Kidney epithelial cell (primary cell): ENCODE results near the gene TET2. TPM values are rescaled to one million over a fixed set of nuclear protein-coding genes. Genes with fewer than 3 reads are reported as not detected.

Experiments used
- DNase-seq: peaks from one replicate; pipeline ENCODE4 v3.0.0-alpha.2; 2010; ENCODE audit warnings: low read depth
- H3K27me3 ChIP-seq: 2 replicates; pipeline ENCODE4 v1.6.0; 2011; ENCODE audit warnings: low read length; ENCODE audit not compliant: control insufficient read depth, insufficient read depth
- H3K36me3 ChIP-seq: 2 replicates; pipeline ENCODE4 v1.5.1; 2011; ENCODE audit warnings: low read length; ENCODE audit not compliant: control insufficient read depth, insufficient read depth
- H3K4me3 ChIP-seq: 2 replicates; pipeline ENCODE4 v1.5.1; 2011; ENCODE audit warnings: low read depth, mild to moderate bottlenecking, control low read depth, low read length
- CTCF ChIP-seq: IDR thresholded peaks from 2 replicates; pipeline ENCODE4 v1.5.1; 2011; ENCODE audit warnings: mild to moderate bottlenecking, moderate library complexity, low read length, control low read depth, inconsistent platforms; ENCODE audit not compliant: insufficient read depth, poor library complexity, severe bottlenecking
- total RNA-seq: library from RNA; depleted of rRNA; stranded (reverse); fragments of >200 nt; gene quantifications from 2 replicates; pipeline ENCODE4 v1.2.3, GENCODE V29; 2015

Gene TET2
- total RNA-seq, 1 donor from 2014 or later: 10.4 TPM

GRCh38 chr4:105145156-105145902 lies 1.3 kb upstream of the TET2 start:
- DNase-seq: no peak
- no peak for TF ChIP-seq CTCF
- Histone ChIP-seq H3K36me3 (no peaks in the 10 kb centered on the region), H3K4me3 (peak overlapping the region; percentile 70), H3K27me3 (no peaks in the 10 kb centered on the region)

DNA sequence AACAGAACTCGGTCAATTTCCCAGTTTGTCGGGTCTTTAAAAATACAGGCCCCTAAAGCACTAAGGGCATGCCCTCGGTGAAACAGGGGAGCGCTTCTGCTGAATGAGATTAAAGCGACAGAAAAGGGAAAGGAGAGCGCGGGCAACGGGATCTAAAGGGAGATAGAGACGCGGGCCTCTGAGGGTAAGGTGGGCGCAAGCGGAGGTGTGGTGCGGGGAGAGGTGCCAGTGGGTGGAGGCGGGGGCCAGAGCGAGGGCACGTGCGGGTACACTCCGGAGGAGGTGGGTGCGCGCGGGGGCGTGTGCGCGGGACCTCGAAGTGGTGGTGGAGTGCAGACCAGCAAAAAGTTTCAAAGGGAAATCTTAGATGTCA lies 787 bp upstream of the TET2 start:
- no peak for TF ChIP-seq CTCF

DNA sequence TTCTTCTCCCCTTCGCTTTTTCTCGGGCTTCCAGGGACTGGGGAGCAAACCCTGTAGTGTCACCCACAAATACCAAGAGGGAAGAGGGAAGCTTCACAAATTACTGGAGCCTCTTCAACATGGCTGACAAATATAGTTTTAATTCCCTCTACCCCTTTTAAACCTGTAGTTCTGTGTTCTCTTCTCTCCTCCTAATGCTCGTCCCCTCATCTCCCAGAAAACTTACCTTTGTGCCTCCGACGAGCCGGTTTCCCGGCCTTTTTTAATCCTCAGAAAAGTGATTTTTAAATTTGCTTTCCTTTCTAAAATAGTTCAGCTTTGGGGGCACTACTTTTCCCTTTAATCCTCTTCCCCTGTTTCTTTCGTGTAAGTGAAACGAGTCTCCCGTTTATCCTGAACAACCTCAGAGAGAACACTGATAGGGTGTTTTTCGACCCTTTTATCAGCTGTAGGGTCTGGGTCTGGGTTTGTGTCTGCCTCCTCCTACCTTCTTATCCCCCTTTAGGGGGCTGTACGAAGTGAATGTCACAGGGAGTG lies 408 bp downstream of the TET2 start:
- DNase-seq: no peak
- H3K36me3 ChIP-seq: no peaks in the 10 kb centered on the region
- peak overlapping the region; percentile 70 for H3K4me3 ChIP-seq
- no peak for TF ChIP-seq CTCF
- H3K27me3 ChIP-seq: no peaks in the 10 kb centered on the region

More for the DNA sequence above, 787 bp upstream of the TET2 start:
- Histone ChIP-seq H3K4me3 (peak overlapping the region; percentile 70), H3K27me3 (no peaks in the 10 kb centered on the region), H3K36me3 (no peaks in the 10 kb centered on the region)
- DNase-seq: no peak

DNA sequence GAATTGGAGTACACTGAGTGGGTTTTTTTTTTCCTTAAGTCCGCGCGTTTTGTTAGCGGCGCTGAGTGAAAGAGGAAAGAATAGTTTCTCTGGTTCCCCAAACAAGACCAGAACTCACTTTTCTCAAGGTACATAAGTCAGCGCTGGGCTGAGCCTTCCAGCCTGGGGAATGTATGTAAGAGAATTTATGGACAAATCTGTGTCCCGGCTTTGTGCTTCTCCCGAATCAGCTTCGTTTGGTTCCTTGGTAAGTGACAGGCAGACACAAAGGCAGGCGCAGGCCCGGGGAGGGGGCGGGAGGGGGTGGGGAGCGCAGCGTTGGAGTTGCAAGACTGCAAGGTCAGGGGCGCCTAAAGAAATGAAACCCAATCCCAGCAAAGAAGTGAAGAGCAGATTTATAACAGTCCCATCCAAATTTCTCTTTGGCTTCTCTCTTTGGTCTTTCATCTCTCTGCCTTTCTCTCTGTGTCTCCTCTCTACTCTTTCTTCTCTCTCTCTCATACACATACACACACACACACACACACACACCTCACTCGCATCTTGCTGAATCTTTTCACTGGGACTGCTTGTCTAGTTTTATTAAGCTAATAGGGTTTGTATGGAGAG lies 981 bp downstream of the TET2 start:
- no peaks in the 10 kb centered on the region for H3K36me3 ChIP-seq
- H3K27me3 ChIP-seq: no peaks in the 10 kb centered on the region
- DNase-seq: no peak
- H3K4me3 ChIP-seq: peak overlapping the region; percentile 70
- TF ChIP-seq CTCF: no peak

- no peak for TF ChIP-seq CTCF
- Histone ChIP-seq H3K4me3 (peak overlapping the region; percentile 70), H3K27me3 (no peaks in the 10 kb centered on the region), H3K36me3 (no peaks in the 10 kb centered on the region)
- DNase-seq: no peak
Observed at GRCh38 chr4:105148356-105148755, 1.7 kb downstream of the TET2 start.
